Measurements from ENCODE around the gene JAG1.

DNA sequence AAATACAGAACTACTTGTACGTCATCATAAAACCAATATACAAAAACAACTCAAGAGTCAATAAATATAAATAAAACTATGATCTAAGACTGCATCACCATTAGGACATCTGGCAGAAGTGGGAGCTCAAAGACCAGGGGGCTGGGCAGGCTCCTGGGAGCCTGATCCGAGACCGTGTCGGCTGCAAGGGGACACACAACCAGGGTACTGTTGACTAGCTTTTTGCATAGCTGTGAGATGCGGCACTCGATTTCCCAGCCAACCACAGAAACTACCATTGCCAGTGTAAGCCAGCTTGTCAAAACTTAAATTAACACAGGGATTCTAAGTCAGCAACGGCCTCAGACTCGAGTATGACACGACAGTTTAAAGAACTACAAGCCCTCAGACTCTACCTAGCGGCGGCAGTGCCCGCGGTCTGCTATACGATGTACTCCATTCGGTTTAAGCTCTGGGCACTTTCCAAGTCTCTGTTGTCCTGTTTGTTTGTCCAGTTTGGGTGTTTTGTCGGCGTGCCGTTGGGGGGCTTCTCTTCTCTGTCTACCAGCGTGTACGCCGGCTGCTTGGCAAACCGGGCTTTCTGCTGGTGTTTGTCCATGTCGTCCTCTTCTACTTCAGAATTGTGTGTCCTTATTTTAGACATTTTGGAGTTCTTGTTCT is 34.6 kb downstream of the JAG1 start:
- TF ChIP-seq CTCF (IDR thresholded peaks at IDR 0.05; ENCODE audit: low read depth, low read length, poor library complexity, severe bottlenecking) (no peak), EZH2phosphoT487 (IDR thresholded peaks at IDR 0.05; ENCODE audit: borderline replicate concordance, low read length) (no peak)

Data from DOHH2 (cell line).